NT2/D1 (cell line): Measurements from ENCODE around the gene ST6GAL2.

ENCODE experiments used
- YY1 ChIP-seq: IDR thresholded peaks from 2 replicates; pipeline ENCODE4 v1.6.1; 2011; ENCODE audit not compliant: insufficient read length, insufficient read depth
- ZNF274 ChIP-seq: IDR thresholded peaks from 2 replicates; pipeline ENCODE4 v1.6.1; 2011; ENCODE audit warnings: mild to moderate bottlenecking, low read depth, low read length

- no peak for TF ChIP-seq YY1
- no peak for TF ChIP-seq ZNF274
These were observed 26.5 kb downstream of the ST6GAL2 start for GRCh38 chr2:106859498-106859897.
